ENCODE results near the gene HOXC12.

DNA sequence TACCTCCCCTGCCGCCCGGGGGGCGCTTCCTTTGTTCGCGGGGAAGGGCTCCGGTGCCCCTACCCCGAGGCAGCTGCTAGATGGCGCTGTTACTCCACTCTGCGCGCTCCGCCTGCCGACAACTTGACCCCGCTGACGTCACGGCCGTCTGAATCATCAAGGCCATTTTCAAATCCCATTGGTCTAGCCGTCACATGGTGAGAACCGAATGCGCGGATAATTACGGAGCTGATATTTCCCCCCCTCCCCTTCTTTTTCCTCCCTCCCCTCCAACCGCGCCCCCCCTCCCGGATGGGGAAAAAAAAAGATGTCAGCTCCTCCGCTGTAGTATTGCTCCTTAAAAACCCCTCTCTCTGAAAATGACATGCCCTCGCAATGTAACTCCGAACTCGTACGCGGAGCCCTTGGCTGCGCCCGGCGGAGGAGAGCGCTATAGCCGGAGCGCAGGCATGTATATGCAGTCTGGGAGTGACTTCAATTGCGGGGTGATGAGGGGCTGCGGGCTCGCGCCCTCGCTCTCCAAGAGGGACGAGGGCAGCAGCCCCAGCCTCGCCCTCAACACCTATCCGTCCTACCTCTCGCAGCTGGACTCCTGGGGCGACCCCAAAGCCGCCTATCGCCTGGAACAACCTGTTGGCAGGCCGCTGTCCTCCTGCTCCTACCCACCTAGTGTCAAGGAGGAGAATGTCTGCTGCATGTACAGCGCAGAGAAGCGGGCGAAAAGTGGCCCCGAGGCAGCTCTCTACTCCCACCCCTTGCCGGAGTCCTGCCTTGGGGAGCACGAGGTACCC lies 30.4 kb downstream of the HOXC12 start, which contains the start of gene HOXC10:
- TF ChIP-seq, protein P1, sequence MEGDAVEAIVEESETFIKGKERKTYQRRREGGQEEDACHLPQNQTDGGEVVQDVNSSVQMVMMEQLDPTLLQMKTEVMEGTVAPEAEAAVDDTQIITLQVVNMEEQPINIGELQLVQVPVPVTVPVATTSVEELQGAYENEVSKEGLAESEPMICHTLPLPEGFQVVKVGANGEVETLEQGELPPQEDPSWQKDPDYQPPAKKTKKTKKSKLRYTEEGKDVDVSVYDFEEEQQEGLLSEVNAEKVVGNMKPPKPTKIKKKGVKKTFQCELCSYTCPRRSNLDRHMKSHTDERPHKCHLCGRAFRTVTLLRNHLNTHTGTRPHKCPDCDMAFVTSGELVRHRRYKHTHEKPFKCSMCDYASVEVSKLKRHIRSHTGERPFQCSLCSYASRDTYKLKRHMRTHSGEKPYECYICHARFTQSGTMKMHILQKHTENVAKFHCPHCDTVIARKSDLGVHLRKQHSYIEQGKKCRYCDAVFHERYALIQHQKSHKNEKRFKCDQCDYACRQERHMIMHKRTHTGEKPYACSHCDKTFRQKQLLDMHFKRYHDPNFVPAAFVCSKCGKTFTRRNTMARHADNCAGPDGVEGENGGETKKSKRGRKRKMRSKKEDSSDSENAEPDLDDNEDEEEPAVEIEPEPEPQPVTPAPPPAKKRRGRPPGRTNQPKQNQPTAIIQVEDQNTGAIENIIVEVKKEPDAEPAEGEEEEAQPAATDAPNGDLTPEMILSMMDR (IDR thresholded peaks at IDR 0.05; ENCODE audit: borderline replicate concordance, extremely low read depth, low read length, poor library complexity, severe bottlenecking), result peak; percentile 61
- no peak for TF ChIP-seq EZH2 (IDR thresholded peaks at IDR 0.05; ENCODE audit: borderline replicate concordance, low read depth, low read length, severe bottlenecking)
